HG03571 (cell line): ENCODE results near the gene MOB3C.
A peak's percentile ranks its signal among the peaks of the same experiment; 100 is the strongest.
"Not testable (repeated sequence)": the region's sequence is repeated elsewhere in the genome, so short reads cannot be mapped to it uniquely, and the experiment has no call there.

Source experiments
- ATAC-seq: cut with Tn5 transposase; IDR thresholded peaks from one replicate; pipeline ENCODE4 v1.9.1; 2021; ENCODE audit not compliant: unreplicated experiment

Gene MOB3C

GRCh38 chr1:46616277-46617107 lies at the start of gene MOB3C:
MOB3C (minus strand) TSS chr1:46616811; CDS start chr1:46613321, 3,490 bp downstream.
- ATAC-seq = peak; percentile 52

GRCh38 chr1:46665983-46666382 lies 49.4 kb upstream of the MOB3C start:
- ATAC-seq = no peak

GRCh38 chr1:46662919-46663318 lies 46.3 kb upstream of the MOB3C start:
- not testable (repeated sequence) for ATAC-seq

- peak; percentile 74 for ATAC-seq
Measured at GRCh38 chr1:46660116-46660515, 43.5 kb upstream of the MOB3C start.

GRCh38 chr1:46659307-46659870 lies 42.8 kb upstream of the MOB3C start:
- ATAC-seq = no peak

- ATAC-seq = no peak
Measured at GRCh38 chr1:46657775-46658174, 41.2 kb upstream of the MOB3C start.

- no peak for ATAC-seq
Measured at GRCh38 chr1:46656643-46657042, 40.0 kb upstream of the MOB3C start.

GRCh38 chr1:46655848-46656247 lies 39.2 kb upstream of the MOB3C start:
- ATAC-seq = no peak

GRCh38 chr1:46654698-46655097 lies 38.1 kb upstream of the MOB3C start:
- ATAC-seq = not testable (repeated sequence)

- no peak for ATAC-seq
Measured at GRCh38 chr1:46654012-46654411, 37.4 kb upstream of the MOB3C start.

- no peak for ATAC-seq
Measured at GRCh38 chr1:46653405-46653958, 36.9 kb upstream of the MOB3C start.

GRCh38 chr1:46652321-46653100 lies 35.9 kb upstream of the MOB3C start:
- ATAC-seq = no peak

GRCh38 chr1:46651152-46651551 lies 34.5 kb upstream of the MOB3C start:
- not testable (repeated sequence) for ATAC-seq

GRCh38 chr1:46650491-46650890 lies 33.9 kb upstream of the MOB3C start:
- no peak for ATAC-seq

GRCh38 chr1:46649764-46650163 lies 33.2 kb upstream of the MOB3C start:
- ATAC-seq = no peak

- ATAC-seq = no peak
Measured at GRCh38 chr1:46647611-46648010, 31.0 kb upstream of the MOB3C start.

- no peak for ATAC-seq
Measured at GRCh38 chr1:46646844-46647243, 30.2 kb upstream of the MOB3C start.

- ATAC-seq = no peak
Measured at GRCh38 chr1:46646331-46646730, 29.7 kb upstream of the MOB3C start.

- ATAC-seq = no peak
Measured at GRCh38 chr1:46645815-46646214, 29.2 kb upstream of the MOB3C start.

- ATAC-seq = no peak
Measured at GRCh38 chr1:46643368-46643775, 26.8 kb upstream of the MOB3C start.

- ATAC-seq = no peak
Measured at GRCh38 chr1:46642115-46642680, 25.6 kb upstream of the MOB3C start.
